GM12878 (cell line): Measurements from ENCODE around the gene TACC2.

Experiments
- BCL3 ChIP-seq: IDR thresholded peaks from 2 replicates; pipeline ENCODE4 v1.6.1; 2011; ENCODE audit warnings: borderline replicate concordance, low read depth, mild to moderate bottlenecking, moderate library complexity, low read length; ENCODE audit not compliant: insufficient read depth, poor library complexity, severe bottlenecking
- BRCA1 ChIP-seq: IDR thresholded peaks from 2 replicates; pipeline ENCODE4 v1.6.1; 2011; ENCODE audit warnings: low read depth, low read length, improper control_type of control experiment
- CTCF ChIP-seq, 3 experiments: IDR thresholded peaks in 2 of 3; conservative IDR thresholded peaks in 1 of 3; 2 replicates each; pipeline ENCODE4 v1.5.1; 2011; ENCODE audit warnings: low read depth in 3 of 3, low read length in 3 of 3, mild to moderate bottlenecking in 3 of 3, control low read depth in 2 of 3, moderate library complexity in 2 of 3, inconsistent platforms in 1 of 3, mixed read lengths in 1 of 3; ENCODE audit not compliant: control insufficient read depth in 2 of 3, insufficient read depth in 1 of 3; ENCODE audit errors: extremely low read depth in 1 of 3
- HCFC1 ChIP-seq: fragments of 150-350 bp; IDR thresholded peaks from 2 replicates; pipeline ENCODE4 v1.6.1; 2014; ENCODE audit warnings: low read length
- IRF3 ChIP-seq: fragments of 450-650 bp; IDR thresholded peaks from 2 replicates; pipeline ENCODE4 v1.6.1; 2014; ENCODE audit warnings: mild to moderate bottlenecking
- PBX3 ChIP-seq: IDR thresholded peaks from 2 replicates; pipeline ENCODE4 v1.6.1; 2011; ENCODE audit warnings: mild to moderate bottlenecking, low read depth, low read length, moderate library complexity; ENCODE audit not compliant: insufficient replicate concordance
- POLR2AphosphoS2 ChIP-seq: IDR thresholded peaks from 2 replicates; pipeline ENCODE4 v1.6.1; 2011; ENCODE audit warnings: low read depth, mild to moderate bottlenecking, low read length, improper control_type of control experiment, moderate library complexity

GRCh38 chr10:122154545-122155366 is 165.8 kb downstream of the TACC2 start:
- TF ChIP-seq PBX3 (no peak), CTCF (IDR thresholded peaks at IDR 0.05 in 2 of 3, conservative IDR thresholded peaks at IDR 0.05 in 1 of 3; ENCODE audit: control insufficient read depth in 2 of 3, extremely low read depth in 1 of 3, insufficient read depth in 1 of 3, low read depth in 3 of 3, low read length in 3 of 3) (no peak), HCFC1 (no peak), BRCA1 (no peak), POLR2AphosphoS2 (no peak), BCL3 (no peak), IRF3 (no peak)
